HG03139 (cell line): ENCODE results near the gene TSC2.
"Not testable (repeated sequence)": the region's sequence is repeated elsewhere in the genome, so short reads cannot be mapped to it uniquely, and the experiment has no call there.

ENCODE experiments used
- ATAC-seq: cut with Tn5 transposase; IDR thresholded peaks from one replicate; pipeline ENCODE4 v1.9.1; 2021; ENCODE audit not compliant: unreplicated experiment

Gene TSC2

GRCh38 chr16:2009791-2010510 is 37.8 kb upstream of the TSC2 start, which contains the start of gene ZNF598:
ZNF598 (minus strand) TSS chr16:2009821.
- peak; percentile 79 for ATAC-seq

DNA sequence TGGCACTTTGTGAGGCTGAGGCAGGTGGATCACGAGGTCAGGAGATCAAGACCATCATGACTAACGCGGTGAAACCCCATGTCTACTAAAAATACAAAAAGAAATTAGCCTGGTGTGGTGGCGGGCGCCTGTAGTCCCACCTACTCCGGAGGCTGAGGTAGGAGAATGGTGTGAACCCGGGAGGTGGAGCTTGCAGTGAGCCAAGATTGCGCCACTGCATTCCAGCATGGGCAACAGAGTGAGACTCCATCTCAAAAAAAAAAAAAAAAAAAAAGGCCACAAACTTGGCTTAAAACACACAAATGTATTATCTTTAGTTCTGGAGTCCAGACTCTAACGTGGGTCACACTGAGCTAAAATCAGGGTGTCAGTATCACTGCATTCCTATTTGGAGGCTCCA is 36.1 kb upstream of the TSC2 start:
- ATAC-seq: not testable (repeated sequence)

DNA sequence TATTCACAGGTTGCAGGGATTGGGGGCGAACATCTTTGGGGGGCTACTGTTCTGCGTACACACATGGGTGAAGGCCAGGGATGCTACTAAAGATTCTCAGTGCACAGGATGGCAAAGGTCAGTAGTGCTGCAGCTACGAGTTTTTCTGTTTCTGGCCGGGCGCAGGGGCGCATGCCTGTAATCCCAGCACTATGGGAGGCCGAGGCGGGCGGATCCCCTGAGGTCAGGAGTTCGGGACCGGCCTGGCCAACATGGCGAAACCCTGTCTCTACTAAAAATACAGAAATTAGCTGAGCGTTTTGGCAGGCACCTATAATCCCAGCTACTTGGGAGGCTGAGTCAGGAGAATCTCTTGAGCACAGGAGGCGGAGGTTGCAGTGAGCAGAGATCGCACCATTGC is 34.3 kb upstream of the TSC2 start:
- ATAC-seq: no peak

- no peak for ATAC-seq
These were observed 32.5 kb upstream of the TSC2 start for GRCh38 chr16:2015117-2015946.

DNA sequence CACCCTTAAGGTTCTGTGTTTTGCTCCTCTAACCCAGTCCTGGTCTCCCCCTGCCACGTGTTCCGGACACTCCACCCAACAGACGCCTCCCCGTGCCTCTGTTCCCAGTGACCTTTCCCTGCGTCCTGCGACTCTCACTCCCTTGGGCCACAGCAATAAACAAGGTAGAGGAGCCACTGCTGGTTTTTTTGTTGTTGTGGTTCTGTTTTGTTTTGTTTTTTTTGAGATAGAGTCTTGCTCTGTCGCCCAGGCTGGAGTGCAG is 31.9 kb upstream of the TSC2 start:
- no peak for ATAC-seq

- no peak for ATAC-seq
These were observed 31.3 kb upstream of the TSC2 start for GRCh38 chr16:2016407-2016922.

DNA sequence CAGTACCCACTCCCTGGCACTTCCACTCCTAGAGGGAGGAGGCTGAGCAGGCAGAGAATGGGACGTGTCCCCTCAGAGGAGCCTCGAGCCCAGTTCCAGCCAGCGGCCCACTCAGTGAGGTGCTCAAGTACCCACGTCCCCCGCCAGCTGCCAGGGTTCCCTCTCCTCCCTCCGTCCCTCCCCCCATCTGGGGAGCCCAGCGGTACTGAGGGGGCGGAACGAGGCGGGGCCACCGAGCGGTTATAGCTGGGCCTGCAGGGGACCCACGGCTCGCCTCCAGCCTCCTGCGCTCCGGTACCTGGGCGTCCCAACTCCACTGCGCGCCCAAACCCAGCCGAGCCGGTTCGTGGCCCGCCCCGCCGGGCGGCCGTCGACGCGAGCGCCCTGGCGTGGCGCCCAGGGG is 28.3 kb upstream of the TSC2 start, which contains the start of gene NPW:
Gene NPW (plus strand): TSS at position 268 of the 403 bp plus-strand sequence.
- ATAC-seq: no peak

DNA sequence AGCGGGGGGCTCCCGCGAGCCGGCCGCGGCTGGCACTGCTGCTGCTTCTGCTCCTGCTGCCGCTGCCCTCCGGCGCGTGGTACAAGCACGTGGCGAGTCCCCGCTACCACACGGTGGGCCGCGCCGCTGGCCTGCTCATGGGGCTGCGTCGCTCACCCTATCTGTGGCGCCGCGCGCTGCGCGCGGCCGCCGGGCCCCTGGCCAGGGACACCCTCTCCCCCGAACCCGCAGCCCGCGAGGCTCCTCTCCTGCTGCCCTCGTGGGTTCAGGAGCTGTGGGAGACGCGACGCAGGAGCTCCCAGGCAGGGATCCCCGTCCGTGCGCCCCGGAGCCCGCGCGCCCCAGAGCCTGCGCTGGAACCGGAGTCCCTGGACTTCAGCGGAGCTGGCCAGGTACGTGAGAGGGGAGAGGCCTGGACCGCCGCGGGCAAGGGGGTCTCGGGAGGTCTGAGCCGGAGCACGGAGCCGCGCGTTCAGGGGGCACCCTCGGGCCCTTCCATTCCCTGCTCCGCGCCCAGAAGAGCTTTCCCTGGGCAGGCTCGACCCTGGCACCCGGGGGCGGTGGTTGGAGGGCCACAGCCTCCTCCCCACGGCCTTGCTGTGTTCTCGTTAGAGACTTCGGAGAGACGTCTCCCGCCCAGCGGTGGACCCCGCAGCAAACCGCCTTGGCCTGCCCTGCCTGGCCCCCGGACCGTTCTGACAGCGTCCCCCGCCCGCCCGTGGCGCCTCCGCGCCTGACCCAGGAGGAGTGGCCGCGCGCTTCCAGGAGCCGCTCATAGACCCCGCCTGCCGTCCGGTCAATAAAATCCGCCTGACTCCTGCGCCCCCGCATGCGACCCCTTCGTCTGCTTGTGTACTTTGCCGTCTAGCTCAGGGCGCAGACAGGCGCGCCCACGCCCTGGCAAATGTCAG is 27.6 kb upstream of the TSC2 start:
- ATAC-seq: no peak

- peak; percentile 31 for ATAC-seq
These were observed 25.1 kb upstream of the TSC2 start for GRCh38 chr16:2022723-2023091.

DNA sequence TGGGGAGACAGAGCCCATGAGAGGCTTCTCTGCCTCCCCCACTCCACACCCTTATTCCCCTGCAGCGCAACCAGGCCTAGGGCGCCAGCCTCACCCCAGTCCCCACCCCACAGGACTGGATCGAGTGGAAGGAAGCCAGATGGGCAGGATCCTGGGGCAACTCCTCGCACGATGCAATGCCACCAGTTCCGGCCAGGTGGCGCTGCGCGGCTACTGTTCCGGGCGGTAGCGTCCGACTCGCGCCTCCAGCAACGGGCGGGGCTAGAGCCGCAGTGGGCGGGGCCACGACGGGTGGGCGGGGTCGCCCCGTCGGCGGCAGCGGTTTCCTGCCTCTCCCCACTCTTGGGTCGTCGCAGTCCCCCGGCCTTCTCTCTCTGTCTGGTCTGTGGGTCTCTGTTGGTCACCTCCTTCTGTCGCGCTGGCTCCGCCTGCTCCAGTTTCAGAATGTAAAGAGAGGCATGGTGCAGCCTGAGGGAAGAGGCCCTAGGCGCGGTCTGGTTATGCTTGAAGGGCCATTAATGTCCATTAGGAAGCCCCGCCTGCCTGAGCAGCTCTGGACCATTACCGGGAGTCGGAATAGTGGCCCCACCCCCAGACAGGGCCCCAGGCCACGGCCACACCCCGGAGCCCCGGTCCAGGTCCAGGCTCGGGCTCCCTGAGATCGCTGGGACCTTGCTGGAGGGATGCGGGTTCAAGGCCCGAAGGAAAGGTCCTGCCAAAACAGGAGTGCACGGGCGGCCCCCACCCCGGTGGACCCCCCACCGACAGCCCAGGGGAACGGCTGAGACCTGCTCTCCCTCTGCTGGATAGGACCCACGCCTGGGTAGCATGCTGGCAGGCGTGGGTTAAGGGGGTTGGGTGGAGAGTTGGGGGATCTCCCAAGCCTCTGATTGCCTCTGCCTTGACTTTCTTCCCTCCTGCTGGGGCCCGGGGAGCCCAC is 24.4 kb upstream of the TSC2 start:
- peak; percentile 57 for ATAC-seq

- no peak for ATAC-seq
These were observed 23.8 kb upstream of the TSC2 start for GRCh38 chr16:2024032-2024420.

DNA sequence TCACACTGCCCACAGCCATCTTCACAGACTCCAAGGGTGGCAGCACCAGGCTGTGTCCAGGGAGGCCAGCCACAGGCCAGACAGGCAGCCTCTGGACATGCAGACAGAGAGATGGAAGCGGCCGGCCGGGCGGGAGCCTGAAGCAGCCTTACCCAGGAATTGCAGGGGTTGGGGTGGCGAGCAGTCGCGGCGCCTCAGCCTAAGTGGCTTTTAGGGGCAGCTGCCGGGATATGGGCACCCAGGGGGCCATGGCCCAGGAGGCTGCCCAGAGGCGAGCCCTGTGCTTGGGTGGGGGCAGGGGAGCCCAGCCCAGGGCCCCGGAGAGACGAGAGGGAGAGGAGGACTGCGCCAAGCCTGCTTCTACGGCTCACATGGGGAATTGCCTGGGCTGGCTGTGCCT is 22.5 kb upstream of the TSC2 start:
- ATAC-seq: no peak

DNA sequence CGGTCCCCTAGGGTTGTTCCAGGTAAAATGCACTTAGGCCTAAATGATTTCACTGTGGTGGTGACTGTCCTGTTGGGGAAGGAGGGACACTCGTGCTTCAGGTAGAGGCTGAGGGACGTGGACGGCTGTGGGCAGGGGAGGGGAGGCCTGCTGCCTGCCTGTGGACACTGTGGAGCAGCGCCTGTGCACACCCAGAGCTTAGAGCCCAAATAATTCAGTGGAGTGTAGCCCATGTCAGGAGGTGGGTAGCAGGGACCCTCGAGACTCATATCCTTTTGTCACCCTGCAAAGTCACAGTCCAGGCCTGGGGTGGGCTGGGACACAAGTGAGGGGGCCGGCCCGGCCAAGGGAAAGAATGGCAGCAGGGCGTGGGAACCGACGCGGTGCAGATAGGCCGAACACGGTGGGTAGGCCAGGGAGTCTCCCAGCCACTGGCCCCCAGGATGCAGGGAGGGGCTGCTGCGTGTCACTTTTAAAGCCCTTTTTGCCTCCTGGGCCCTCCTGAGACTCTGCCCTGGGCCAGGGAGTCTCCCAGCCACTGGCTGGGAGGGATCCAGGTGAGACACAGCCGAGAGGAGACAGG is 21.8 kb upstream of the TSC2 start:
- ATAC-seq: no peak

DNA sequence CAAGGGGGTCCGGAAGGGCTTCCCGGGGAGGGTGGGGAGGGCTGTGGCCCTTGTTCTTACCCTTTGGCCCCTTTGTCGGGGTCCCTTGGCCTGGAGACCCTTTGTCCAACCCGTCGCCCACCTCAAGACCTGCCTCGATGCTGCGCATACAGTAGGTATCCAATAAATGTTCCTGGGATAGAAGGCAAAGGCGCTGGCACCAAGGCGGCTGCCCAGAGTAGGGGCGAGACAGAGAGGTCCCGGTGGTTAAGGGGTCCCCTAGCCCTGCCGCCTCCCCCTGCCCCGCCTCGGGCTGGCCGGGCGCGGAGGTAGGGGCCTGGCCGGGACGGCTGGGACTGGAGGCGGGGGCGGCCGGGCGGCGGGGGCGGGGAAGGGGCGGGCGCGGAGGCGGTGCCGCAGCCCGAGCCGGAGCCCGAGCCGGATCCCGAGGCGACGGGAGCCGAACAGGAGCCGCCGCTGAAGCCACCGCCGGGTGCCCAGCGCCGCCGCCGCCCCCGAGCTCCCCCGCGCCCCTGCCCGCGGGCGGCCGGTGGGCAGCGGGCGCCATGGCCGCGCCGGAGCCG is 21.2 kb upstream of the TSC2 start, which contains the start of gene NHERF2:
Gene NHERF2 (plus strand): TSS at position 442 of the 563 bp plus-strand sequence. CDS start 104 bp downstream, at position 546.
- ATAC-seq: no peak

GRCh38 chr16:2027024-2028010 is 20.5 kb upstream of the TSC2 start:
- no peak for ATAC-seq

DNA sequence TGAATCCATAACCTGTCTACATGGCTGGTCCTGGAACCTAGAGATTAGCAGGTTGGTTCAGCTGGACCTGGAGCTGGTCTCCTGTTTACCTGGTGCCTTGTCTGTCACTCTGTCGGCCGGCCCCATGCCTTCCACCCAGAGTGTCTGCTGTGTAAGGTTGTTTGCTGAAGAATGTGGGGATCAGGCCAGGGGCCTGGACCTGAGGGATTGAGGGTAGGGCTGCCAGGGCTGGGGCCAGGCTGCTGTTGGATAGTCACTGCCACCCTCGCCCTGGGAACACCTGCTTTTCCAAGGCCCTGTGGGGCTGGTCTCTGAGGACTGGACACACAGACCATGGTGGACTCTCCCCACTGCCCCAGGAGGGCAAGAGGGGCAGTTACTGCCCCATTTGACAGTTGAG is 19.6 kb upstream of the TSC2 start:
- no peak for ATAC-seq

GRCh38 chr16:2028620-2029220 is 19.1 kb upstream of the TSC2 start:
- ATAC-seq: no peak

GRCh38 chr16:2029350-2029749 is 18.4 kb upstream of the TSC2 start:
- no peak for ATAC-seq
